Erythroblast (primary cell): ENCODE data around the gene LBX2.

ENCODE experiments used
- GATA1 ChIP-seq: IDR thresholded peaks from 2 replicates; pipeline ENCODE4 v1.6.1; 2011; ENCODE audit warnings: low read depth, mild to moderate bottlenecking, control low read depth, low read length, moderate library complexity
- POLR2A ChIP-seq: IDR thresholded peaks from 2 replicates; pipeline ENCODE4 v1.6.1; 2011; ENCODE audit warnings: mild to moderate bottlenecking, low read length

GRCh38 chr2:74511104-74511989, 11.9 kb upstream of the LBX2 start:
- TF ChIP-seq POLR2A: no peak
- no peak for TF ChIP-seq GATA1
